GM18507 (cell line): ENCODE measurements around the gene YPEL1.
"Not testable (repeated sequence)": the region's sequence is repeated elsewhere in the genome, so short reads cannot be mapped to it uniquely, and the experiment has no call there.

Source experiments
- DNase-seq: peaks from one replicate; pipeline ENCODE4 v3.0.0; 2011; ENCODE audit warnings: low read depth; ENCODE audit not compliant: insufficient read length; ENCODE audit errors: extremely low spot score
- FAIRE-seq: peaks from 2 replicates; lab custom pipeline; 2011; peaks lifted over from hg19 to GRCh38; lab: Jason Lieb, UNC

YPEL1 gene

DNA sequence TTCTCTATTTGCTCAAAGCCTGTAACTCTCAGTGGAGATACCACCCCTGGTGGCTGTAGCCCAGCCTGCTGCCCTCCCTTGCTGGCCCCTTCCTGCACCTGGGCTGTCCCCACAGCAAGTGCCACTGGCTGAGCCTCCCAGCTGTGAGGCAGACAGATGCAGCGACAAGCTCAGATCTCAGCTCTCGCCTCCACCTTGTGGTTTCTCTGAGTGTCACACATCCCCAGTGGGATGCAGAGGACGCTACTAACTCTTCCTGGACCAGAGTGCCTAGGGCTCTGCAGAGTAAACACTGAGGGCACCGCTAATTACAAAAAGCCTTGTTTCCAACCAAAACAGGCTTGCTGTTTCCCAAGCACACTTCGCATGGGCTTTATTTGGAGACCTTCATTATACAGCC is 8.9 kb downstream of the YPEL1 start:
- DNase-seq (no peak), FAIRE-seq (peak; percentile 78)

DNA sequence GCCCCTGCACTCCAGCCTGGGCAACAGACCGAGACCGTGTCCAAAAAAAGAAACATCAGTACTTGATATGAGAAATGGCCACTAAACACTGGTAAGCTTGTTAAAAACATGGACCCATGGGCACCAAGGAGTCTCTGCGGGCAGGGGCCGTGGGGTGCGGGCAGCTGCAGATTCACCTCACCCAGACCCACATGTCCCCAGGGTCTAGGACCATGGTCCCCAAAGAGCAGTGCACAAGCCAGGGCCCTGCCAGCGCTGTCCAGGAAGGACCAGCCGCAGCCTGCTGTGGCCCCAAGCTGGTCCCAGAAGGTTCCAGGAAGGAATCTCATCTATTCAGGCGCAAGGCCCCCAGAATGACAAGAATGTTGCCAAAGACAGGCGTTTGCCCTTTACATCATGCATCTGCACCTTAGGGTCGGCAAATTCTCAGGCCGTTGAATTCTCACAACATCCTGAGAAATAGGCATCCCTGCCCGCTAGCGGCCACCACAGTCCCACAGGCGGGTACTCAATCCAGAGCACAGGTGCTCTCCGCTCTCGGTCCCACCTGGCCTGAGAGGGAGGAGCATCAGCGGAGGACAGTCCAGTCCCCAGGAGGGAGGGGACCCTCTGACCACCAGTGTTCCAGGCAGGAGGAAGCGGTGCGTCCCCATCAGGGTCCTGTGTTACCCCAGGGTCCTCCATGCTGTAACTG is 9.5 kb downstream of the YPEL1 start:
- FAIRE-seq: no peak
- no peak for DNase-seq

DNA sequence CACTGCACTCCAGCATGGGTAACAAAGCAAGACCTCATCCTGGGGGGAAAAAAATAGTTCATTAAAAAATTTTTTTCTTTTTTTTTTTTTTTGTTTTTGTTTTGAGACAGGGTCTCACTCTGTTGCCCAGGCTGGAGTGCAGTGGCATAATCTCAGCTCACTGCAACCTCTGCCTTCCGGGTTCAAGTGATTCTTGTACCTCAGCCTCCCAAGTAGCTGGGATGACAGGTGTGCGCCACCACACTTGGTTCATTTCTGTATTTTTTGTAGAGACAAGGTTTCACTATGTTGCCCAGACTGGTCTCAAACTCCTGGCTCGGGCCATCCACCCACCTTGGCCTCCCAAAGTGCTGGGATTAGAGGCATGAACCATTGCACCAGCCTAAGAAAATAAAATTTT is 11.1 kb downstream of the YPEL1 start:
- not testable (repeated sequence) for DNase-seq, FAIRE-seq

GRCh38 chr22:21721195-21721852 is 14.3 kb downstream of the YPEL1 start:
- FAIRE-seq, DNase-seq: not testable (repeated sequence)

- DNase-seq, FAIRE-seq: not testable (repeated sequence)
These were observed 15.3 kb downstream of the YPEL1 start for GRCh38 chr22:21720191-21720859.

GRCh38 chr22:21719024-21719423 is 16.6 kb downstream of the YPEL1 start:
- no peak for DNase-seq

GRCh38 chr22:21718499-21718898 is 17.1 kb downstream of the YPEL1 start:
- DNase-seq (no peak), FAIRE-seq (no peak)

More at GRCh38 chr22:21719024-21719423, 16.6 kb downstream of the YPEL1 start:
- FAIRE-seq: no peak

DNA sequence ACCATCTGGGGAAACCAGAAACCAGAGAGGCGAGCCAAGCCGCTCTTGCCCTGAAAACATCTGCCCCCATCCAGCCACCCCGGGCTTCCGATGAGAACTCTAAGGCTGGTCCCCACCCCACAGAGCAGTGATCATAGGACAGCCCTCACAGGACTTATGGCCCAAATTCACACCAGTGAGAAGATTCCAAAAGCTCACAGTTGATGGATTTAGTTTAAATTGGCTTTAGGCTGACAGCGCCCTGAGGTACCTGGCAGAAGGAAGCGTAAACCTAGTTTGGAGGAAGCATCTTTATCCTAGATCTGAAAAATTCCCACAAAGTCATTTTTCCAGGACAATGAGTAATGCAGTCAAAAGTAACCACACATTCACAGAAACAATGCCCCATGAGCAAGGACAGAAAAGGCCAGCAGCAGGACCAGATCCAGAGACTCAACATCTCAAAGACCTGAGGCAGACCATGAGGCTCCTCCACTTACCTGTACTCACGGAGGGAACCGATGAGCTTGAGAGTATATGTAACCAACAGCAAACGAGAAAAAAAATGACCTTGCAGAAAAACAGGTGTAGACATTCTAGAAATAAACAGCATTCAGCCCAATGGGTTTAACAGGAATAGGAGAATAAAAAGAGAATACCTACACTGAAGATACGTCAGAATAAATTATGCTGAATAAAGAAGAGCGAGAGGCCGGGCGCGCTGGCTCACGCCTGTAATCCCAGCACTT is 19.0 kb downstream of the YPEL1 start:
- FAIRE-seq, DNase-seq: not testable (repeated sequence)

- FAIRE-seq: no peak
- no peak for DNase-seq
These were observed 20.8 kb downstream of the YPEL1 start for GRCh38 chr22:21714786-21715185.

- FAIRE-seq: no peak
- no peak for DNase-seq
These were observed 21.4 kb downstream of the YPEL1 start for GRCh38 chr22:21714059-21714770.

GRCh38 chr22:21713428-21714058 is 22.1 kb downstream of the YPEL1 start:
- no peak for DNase-seq
- no peak for FAIRE-seq

- FAIRE-seq (peak; percentile 75), DNase-seq (peak; percentile 54)
These were observed 22.7 kb downstream of the YPEL1 start for GRCh38 chr22:21712751-21713427.

- FAIRE-seq (no peak), DNase-seq (no peak)
These were observed 23.7 kb downstream of the YPEL1 start for GRCh38 chr22:21711851-21712250.

DNA sequence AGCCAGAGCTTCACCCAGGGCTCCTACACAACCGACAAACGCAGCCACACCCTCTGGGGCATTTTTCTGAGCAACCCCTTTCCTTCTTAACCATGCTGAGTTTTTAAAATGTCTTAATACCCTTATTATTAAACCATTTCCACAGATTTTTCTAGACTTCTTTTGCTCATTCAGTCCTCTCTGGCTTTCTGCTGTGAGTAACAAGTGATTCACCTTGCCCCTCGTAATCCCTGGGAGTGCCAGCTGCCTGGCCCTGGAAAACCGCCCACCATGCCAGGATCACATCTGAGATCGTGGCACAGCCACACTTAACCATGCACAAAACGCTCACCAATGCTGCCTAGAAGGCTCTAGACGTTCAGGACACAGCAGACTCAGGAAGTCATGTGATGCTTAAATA is 25.4 kb downstream of the YPEL1 start:
- no peak for FAIRE-seq
- no peak for DNase-seq

DNA sequence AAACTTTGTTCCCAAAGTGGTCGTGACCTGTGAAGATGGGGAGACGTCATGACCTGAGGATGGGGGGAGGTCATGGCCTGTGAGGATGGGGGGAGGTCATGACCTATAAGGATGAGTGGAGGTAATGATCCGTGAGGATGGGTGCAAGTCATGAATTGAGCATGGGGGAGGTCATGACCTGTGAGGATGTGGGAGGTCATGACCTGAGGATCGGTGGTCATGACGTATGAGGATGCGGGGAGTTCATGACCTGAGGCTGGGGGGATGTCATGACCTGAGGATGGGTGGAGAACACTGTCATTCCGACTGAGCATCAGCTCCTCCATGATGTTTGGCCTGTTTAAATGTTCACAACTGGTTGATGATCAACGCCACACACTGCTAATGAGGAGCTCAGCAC is 25.9 kb downstream of the YPEL1 start:
- FAIRE-seq: no peak
- no peak for DNase-seq

GRCh38 chr22:21708960-21709359 is 26.6 kb downstream of the YPEL1 start:
- no peak for FAIRE-seq
- no peak for DNase-seq

DNA sequence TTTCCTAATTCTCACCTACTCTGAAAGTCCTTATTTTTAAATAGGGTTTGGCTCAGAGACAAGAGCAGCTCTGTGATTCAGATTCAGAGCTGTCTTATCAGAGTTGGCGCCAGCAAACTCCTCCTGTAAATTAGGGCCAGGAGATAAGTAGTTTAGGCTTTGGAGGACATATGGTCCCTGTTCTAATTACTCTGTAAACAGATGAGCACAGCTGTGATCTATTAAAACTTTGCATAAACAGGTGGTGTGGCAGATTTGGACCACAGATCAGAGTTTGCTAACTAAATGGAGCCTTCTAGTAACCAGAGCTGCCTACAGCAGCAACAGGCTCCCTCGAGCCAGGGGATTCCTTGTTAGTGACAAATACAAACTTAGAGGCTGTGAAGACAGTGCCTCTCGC is 27.9 kb downstream of the YPEL1 start:
- DNase-seq: no peak
- FAIRE-seq: no peak

- no peak for DNase-seq
- FAIRE-seq: no peak
These were observed 31.8 kb downstream of the YPEL1 start for GRCh38 chr22:21703684-21704316.
